SK-N-SH treated with all-trans-retinoic acid at 6 μM for 48 hours (cell line): ENCODE data around the gene CNPY3.
"Not testable (repeated sequence)": the region's sequence is repeated elsewhere in the genome, so short reads cannot be mapped to it uniquely, and the experiment has no call there.

ENCODE experiments used
- ATAC-seq: fragments of 200-7000 bp; cut with Tn5 transposase; 3 replicates; pipeline ENCODE4 v1.9.1; 2020; ENCODE audit warnings: mild to moderate bottlenecking, moderate library complexity
- ARNTL ChIP-seq: fragments of 450-650 bp; formaldehyde crosslinking; IDR thresholded peaks from 2 replicates; pipeline ENCODE4 v1.5.0; 2020; ENCODE audit warnings: low read depth, mild to moderate bottlenecking, moderate library complexity, borderline replicate concordance
- CSDC2 ChIP-seq: fragments of 250-450 bp; sonication (Bioruptor Pico); IDR thresholded peaks from 2 replicates; pipeline ENCODE4 v1.5.0; 2020; ENCODE audit warnings: mild to moderate bottlenecking, moderate library complexity
- ESRRG ChIP-seq: fragments of 250-450 bp; sonication (Bioruptor Pico); IDR thresholded peaks from 2 replicates; pipeline ENCODE4 v1.6.1; 2021; ENCODE audit warnings: mild to moderate bottlenecking
- GLIS3 ChIP-seq: fragments of 250-450 bp; sonication (Bioruptor Pico); IDR thresholded peaks from 2 replicates; pipeline ENCODE4 v1.5.0; 2020; ENCODE audit warnings: mild to moderate bottlenecking, moderate library complexity
- ISL1 ChIP-seq: fragments of 250-450 bp; sonication (Bioruptor Pico); IDR thresholded peaks from 2 replicates; pipeline ENCODE4 v2.1.2; 2022; ENCODE audit warnings: mild to moderate bottlenecking, moderate library complexity
- OSR1 ChIP-seq: fragments of 250-450 bp; sonication (Bioruptor Pico); IDR thresholded peaks from 2 replicates; pipeline ENCODE4 v1.8.0; 2022; ENCODE audit warnings: moderate library complexity, mild to moderate bottlenecking, inconsistent platforms
- PPARA ChIP-seq: fragments of 250-450 bp; sonication (Bioruptor Pico); IDR thresholded peaks from 2 replicates; pipeline ENCODE4 v1.5.0; 2020; ENCODE audit warnings: mild to moderate bottlenecking, borderline replicate concordance
- RARB ChIP-seq: fragments of 250-450 bp; sonication (Bioruptor Pico); IDR thresholded peaks from 2 replicates; pipeline ENCODE4 v1.8.0; 2021; ENCODE audit warnings: mild to moderate bottlenecking, moderate library complexity
- SNAI2 ChIP-seq: fragments of 250-450 bp; sonication (Bioruptor Pico); IDR thresholded peaks from 2 replicates; pipeline ENCODE4 v1.5.0; 2020; ENCODE audit warnings: mild to moderate bottlenecking, moderate library complexity
- TCF4 ChIP-seq: fragments of 250-450 bp; sonication (Bioruptor Pico); IDR thresholded peaks from 2 replicates; pipeline ENCODE4 v1.8.0; 2021; ENCODE audit warnings: mild to moderate bottlenecking, moderate library complexity, borderline replicate concordance
- ZC3H10 ChIP-seq: fragments of 250-450 bp; sonication (Bioruptor Pico); IDR thresholded peaks from 2 replicates; pipeline ENCODE4 v1.5.1; 2021; ENCODE audit warnings: mild to moderate bottlenecking, moderate library complexity
- ZFP3 ChIP-seq: fragments of 250-450 bp; sonication (Bioruptor Pico); IDR thresholded peaks from 2 replicates; pipeline ENCODE4 v1.5.0; 2020; ENCODE audit warnings: mild to moderate bottlenecking, moderate library complexity
- ZFP30 ChIP-seq: fragments of 450-650 bp; formaldehyde crosslinking; IDR thresholded peaks from 2 replicates; pipeline ENCODE4 v1.5.0; 2022; ENCODE audit warnings: mild to moderate bottlenecking, moderate library complexity
- ZNF565 ChIP-seq: fragments of 450-650 bp; formaldehyde crosslinking; conservative IDR thresholded peaks from 2 replicates; pipeline ENCODE4 v1.5.0; 2020; ENCODE audit warnings: low read depth, mild to moderate bottlenecking, moderate library complexity
- ZNF70 ChIP-seq: fragments of 450-650 bp; formaldehyde crosslinking; IDR thresholded peaks from 2 replicates; pipeline ENCODE4 v1.5.0; 2020; ENCODE audit warnings: mild to moderate bottlenecking, moderate library complexity
- ZNF8 ChIP-seq: fragments of 450-650 bp; formaldehyde crosslinking; IDR thresholded peaks from 2 replicates; pipeline ENCODE4 v1.5.0; 2020; ENCODE audit warnings: mild to moderate bottlenecking, moderate library complexity
- TF ChIP-seq, protein P1 (sequence below): fragments of 250-450 bp; sonication (Bioruptor Pico); IDR thresholded peaks from 2 replicates; pipeline ENCODE4 v1.5.1; 2021; ENCODE audit warnings: mild to moderate bottlenecking, moderate library complexity
- TF ChIP-seq, protein P2 (sequence below): fragments of 250-450 bp; sonication (Bioruptor Pico); IDR thresholded peaks from 2 replicates; pipeline ENCODE4 v1.8.0; 2020; ENCODE audit warnings: mild to moderate bottlenecking, moderate library complexity, borderline replicate concordance
- TF ChIP-seq, protein P3 (sequence below): fragments of 250-450 bp; sonication (Bioruptor Pico); IDR thresholded peaks from 2 replicates; pipeline ENCODE4 v1.8.0; 2021; ENCODE audit warnings: low read depth, mild to moderate bottlenecking, moderate library complexity, borderline replicate concordance
- TF ChIP-seq, protein P4 (sequence below): fragments of 250-450 bp; sonication (Bioruptor Pico); IDR thresholded peaks from 2 replicates; pipeline ENCODE4 v1.5.1; 2020; ENCODE audit warnings: low read depth, mild to moderate bottlenecking, moderate library complexity

The CNPY3 gene

DNA sequence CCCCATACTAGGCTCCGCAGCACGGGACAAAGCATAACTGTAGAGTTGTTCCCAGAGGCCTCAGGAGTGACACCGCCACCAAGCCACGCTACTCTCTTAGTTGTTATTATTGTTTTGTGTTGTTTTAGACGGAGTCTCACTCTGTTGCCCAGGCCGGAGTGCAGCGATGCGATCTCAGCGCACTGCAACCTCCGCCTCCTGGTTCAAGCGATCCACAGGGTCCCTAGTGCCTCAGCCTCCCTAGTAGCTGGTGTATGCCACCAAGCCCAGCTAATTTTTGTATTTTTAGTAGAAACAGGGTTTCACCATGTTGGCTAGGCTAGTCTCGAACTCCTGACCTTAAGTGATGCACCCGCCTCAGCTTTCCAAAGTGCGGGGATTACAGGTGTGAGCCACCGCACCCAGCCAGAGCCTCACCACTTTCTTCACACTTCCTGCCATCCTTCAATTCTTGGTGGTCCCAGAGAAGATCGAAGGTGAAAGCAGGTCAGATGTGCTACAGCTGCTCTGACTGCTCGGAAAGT, 38.0 kb upstream of the CNPY3 start (continued):
- TF ChIP-seq, protein P1, sequence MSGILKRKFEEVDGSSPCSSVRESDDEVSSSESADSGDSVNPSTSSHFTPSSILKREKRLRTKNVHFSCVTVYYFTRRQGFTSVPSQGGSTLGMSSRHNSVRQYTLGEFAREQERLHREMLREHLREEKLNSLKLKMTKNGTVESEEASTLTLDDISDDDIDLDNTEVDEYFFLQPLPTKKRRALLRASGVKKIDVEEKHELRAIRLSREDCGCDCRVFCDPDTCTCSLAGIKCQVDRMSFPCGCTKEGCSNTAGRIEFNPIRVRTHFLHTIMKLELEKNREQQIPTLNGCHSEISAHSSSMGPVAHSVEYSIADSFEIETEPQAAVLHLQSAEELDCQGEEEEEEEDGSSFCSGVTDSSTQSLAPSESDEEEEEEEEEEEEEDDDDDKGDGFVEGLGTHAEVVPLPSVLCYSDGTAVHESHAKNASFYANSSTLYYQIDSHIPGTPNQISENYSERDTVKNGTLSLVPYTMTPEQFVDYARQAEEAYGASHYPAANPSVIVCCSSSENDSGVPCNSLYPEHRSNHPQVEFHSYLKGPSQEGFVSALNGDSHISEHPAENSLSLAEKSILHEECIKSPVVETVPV (CRISPR knock-in tag) = no peak
- TF ChIP-seq PPARA (no peak), TCF4 (CRISPR knock-in tag) (no peak), ZFP30 (CRISPR knock-in tag) (no peak)

DNA sequence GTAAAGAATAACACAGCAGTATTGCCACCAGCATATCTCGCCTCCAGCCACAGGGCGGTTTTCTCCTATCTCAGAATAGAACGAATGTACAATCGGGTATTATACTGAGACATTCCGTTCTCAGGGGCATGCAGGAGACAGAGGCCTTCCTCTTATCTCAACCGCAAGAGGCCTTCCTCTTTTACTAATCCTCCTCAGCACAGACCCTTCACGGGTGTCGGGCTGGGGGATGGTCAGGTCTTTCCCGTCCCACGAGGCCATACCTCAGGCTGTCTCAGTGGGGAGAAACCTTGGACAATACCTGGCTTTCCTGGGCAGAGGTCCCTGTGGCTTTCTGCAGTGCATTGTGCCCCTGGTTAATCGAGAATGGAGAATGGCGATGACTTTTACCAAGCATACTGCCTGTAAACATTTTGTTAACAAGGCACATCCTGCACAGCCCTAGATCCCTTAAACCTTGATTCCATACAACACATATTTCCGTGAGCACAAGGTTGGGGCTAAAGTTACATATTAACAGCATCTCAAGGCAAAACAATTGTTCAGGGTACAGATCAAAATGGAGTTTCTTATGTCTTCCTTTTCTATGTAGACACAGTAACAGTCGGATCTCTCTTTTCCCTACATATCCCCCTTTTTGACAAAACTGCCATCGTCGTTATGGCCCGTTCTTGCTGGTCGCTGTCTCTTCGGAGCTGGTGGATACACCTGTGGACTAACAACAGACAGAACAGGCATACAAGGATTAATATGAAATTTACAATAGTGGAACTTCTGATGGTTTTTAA, 35.0 kb upstream of the CNPY3 start:
- not testable (repeated sequence) for ATAC-seq

DNA sequence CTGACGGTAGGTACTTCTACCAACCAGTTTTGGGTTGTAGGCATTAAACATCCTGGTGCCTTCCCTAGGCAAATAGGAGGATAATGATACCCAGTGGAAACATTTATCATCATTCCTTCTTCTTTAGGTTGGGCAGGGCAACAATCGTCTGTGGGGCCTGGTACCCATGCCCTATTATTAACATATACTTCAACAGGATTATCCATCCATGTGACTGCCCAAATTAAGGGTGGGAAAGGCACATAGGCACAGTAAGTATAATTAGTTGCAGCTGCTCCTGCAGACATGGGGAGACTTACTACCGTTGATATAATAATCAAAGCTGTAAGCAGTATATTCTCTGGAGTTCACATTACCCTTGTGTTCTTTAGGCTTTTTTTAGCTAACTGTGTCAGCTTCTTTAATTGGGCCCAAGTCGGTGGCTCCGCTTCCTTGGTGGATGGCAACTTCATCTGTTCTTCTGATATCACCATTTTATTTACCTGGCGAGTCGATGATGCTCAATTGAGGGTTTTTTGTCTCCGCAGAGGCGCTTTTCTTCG, 33.0 kb upstream of the CNPY3 start:
- no peak for ATAC-seq
- no peak for TF ChIP-seq ISL1 (CRISPR knock-in tag)
- no peak for TF ChIP-seq RARB
- no peak for TF ChIP-seq SNAI2 (CRISPR knock-in tag)
- TF ChIP-seq ZNF8 = no peak
- TF ChIP-seq, protein P2, sequence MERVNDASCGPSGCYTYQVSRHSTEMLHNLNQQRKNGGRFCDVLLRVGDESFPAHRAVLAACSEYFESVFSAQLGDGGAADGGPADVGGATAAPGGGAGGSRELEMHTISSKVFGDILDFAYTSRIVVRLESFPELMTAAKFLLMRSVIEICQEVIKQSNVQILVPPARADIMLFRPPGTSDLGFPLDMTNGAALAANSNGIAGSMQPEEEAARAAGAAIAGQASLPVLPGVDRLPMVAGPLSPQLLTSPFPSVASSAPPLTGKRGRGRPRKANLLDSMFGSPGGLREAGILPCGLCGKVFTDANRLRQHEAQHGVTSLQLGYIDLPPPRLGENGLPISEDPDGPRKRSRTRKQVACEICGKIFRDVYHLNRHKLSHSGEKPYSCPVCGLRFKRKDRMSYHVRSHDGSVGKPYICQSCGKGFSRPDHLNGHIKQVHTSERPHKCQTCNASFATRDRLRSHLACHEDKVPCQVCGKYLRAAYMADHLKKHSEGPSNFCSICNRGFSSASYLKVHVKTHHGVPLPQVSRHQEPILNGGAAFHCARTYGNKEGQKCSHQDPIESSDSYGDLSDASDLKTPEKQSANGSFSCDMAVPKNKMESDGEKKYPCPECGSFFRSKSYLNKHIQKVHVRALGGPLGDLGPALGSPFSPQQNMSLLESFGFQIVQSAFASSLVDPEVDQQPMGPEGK (CRISPR knock-in tag) = no peak
- TF ChIP-seq CSDC2 (CRISPR knock-in tag) = no peak
- TF ChIP-seq, protein P1 (CRISPR knock-in tag) = no peak
- TF ChIP-seq ESRRG (CRISPR knock-in tag) = no peak
- no peak for TF ChIP-seq TCF4 (CRISPR knock-in tag)
- TF ChIP-seq, protein P3, sequence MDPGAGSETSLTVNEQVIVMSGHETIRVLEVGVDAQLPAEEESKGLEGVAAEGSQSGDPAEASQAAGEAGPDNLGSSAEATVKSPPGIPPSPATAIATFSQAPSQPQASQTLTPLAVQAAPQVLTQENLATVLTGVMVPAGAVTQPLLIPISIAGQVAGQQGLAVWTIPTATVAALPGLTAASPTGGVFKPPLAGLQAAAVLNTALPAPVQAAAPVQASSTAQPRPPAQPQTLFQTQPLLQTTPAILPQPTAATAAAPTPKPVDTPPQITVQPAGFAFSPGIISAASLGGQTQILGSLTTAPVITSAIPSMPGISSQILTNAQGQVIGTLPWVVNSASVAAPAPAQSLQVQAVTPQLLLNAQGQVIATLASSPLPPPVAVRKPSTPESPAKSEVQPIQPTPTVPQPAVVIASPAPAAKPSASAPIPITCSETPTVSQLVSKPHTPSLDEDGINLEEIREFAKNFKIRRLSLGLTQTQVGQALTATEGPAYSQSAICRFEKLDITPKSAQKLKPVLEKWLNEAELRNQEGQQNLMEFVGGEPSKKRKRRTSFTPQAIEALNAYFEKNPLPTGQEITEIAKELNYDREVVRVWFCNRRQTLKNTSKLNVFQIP (CRISPR knock-in tag) = no peak
- no peak for TF ChIP-seq ZNF565 (CRISPR knock-in tag)
- TF ChIP-seq GLIS3 = no peak
- TF ChIP-seq, all 23 proteins: peak for 0

DNA sequence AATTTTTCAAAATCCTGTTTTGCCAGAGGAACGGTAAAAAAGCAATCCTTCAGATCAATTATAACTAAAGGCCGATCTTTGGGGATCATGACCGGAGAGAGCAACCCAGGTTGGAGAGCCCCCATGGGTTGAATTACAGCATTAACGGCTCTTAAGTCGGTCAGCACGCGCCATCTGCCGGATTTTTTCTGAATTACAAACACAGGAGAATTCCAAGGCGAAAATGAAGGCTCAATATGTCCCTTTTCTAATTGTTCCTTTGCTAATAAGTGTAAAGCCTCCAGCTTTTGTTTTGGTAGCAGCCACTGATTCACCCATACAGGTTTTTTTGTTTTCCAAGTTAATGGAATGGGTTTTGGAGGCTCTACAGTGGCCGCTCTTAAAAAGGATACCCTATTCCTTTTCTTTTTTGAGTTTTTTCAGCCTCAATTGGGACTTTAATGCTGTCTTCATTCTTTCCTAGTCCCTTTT, 30.4 kb upstream of the CNPY3 start:
- TF ChIP-seq TCF4 (CRISPR knock-in tag) (no peak), ZNF70 (CRISPR knock-in tag) (peak; percentile 60; the same call in 1 of the 2 replicates)

DNA sequence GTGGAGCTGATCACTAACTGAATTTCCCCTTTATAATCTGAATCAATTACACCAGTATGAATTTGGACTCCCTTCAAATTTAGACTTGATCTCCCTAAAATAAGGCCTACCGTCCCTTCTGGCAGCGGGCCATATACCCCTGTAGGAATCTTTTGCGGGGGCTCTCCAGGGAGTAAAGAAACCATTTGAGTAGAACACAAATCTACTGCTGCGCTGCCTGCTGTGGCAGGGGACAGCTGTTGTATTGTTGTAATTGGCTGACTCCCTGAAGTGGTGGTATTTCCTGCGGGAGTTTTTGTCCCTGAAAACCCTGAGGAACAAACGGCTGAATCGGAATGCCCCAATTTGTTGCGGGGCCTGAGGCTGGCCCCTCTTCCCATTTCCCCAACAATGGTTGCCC, 29.4 kb upstream of the CNPY3 start:
- no peak for TF ChIP-seq ZNF8
- no peak for TF ChIP-seq ZNF70 (CRISPR knock-in tag)
- TF ChIP-seq, protein P4, sequence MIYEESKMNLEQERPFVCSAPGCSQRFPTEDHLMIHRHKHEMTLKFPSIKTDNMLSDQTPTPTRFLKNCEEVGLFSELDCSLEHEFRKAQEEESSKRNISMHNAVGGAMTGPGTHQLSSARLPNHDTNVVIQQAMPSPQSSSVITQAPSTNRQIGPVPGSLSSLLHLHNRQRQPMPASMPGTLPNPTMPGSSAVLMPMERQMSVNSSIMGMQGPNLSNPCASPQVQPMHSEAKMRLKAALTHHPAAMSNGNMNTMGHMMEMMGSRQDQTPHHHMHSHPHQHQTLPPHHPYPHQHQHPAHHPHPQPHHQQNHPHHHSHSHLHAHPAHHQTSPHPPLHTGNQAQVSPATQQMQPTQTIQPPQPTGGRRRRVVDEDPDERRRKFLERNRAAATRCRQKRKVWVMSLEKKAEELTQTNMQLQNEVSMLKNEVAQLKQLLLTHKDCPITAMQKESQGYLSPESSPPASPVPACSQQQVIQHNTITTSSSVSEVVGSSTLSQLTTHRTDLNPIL = no peak
- TF ChIP-seq ZFP3 (CRISPR knock-in tag) = no peak
- TF ChIP-seq, protein P2 (CRISPR knock-in tag) = no peak
- TF ChIP-seq RARB = no peak
- TF ChIP-seq ISL1 (CRISPR knock-in tag) = no peak
- no peak for TF ChIP-seq GLIS3
- TF ChIP-seq PPARA = no peak
- no peak for TF ChIP-seq ESRRG (CRISPR knock-in tag)
- TF ChIP-seq, protein P1 (CRISPR knock-in tag) = no peak
- TF ChIP-seq OSR1 = no peak
- no peak for TF ChIP-seq SNAI2 (CRISPR knock-in tag)
- no peak for TF ChIP-seq ARNTL (CRISPR knock-in tag)
- TF ChIP-seq ZC3H10 (CRISPR knock-in tag) = no peak
- ATAC-seq = no peak

More for the DNA sequence above, 30.4 kb upstream of the CNPY3 start:
- ATAC-seq = no peak
